Dendritic cell treated with granulocyte-macrophage colony-stimulating factor and Interleukin-4, amounts not matched to agents 40 ng/mL and 50 ng/mL, for 4 days (primary cell): ENCODE results near the gene PACSIN1.

ENCODE experiments used
- H3K27ac Mint-ChIP-seq: one replicate; pipeline ENCODE4 v1.8.0; 2022; ENCODE audit warnings: mild to moderate bottlenecking, mixed read lengths
- H3K27me3 Mint-ChIP-seq: one replicate; pipeline ENCODE4 v1.8.0; 2022; ENCODE audit warnings: mild to moderate bottlenecking, mixed read lengths
- H3K36me3 Mint-ChIP-seq: one replicate; pipeline ENCODE4 v1.8.0; 2022; ENCODE audit warnings: low read depth, mixed read lengths
- H3K4me1 Mint-ChIP-seq: one replicate; pipeline ENCODE4 v1.8.0; 2022; ENCODE audit warnings: low read depth, mixed read lengths
- H3K4me3 Mint-ChIP-seq: one replicate; pipeline ENCODE4 v1.8.0; 2022; ENCODE audit warnings: mild to moderate bottlenecking, moderate library complexity, mixed read lengths
- H3K9me3 Mint-ChIP-seq: one replicate; pipeline ENCODE4 v1.8.0; 2022; ENCODE audit warnings: mixed read lengths
- intact Hi-C: fragments of 100-400 bp; cut with micrococcal nuclease; formaldehyde crosslinking; loops from one replicate; pipeline ENCODE4 v1.15.0; 2022

The PACSIN1 gene

DNA sequence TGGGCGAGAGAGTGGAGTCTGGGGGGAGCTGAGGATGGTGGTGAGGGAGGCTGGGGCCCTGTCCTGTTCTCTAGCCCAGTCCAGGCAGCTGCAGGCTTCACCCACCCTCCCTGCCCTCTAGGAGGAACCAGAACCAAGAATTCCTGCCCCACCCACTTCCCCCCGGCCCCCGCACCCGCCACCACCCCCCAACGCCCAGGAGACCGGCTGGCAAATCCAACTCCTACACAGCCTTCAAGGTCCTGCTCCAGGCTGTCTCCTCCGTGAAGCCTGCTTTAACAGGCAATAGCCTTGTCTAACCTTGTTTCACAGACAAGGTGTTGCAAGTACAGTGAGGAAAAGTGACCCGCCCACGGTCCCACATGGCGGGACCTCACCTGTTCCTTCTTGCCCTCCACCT, 87.9 kb downstream of the PACSIN1 start:
- Mint-ChIP-seq H3K9me3 (no peaks in the 10 kb centered on the region), H3K4me3 (peak overlapping the region; percentile 51), H3K36me3 (no peaks in the 10 kb centered on the region), H3K27ac (no peak overlapping the region), H3K27me3 (peaks cover 27% of the 10 kb centered on the region), H3K4me1 (peaks cover 53% of the 10 kb centered on the region)
- intact Hi-C loops = no loop called here

DNA sequence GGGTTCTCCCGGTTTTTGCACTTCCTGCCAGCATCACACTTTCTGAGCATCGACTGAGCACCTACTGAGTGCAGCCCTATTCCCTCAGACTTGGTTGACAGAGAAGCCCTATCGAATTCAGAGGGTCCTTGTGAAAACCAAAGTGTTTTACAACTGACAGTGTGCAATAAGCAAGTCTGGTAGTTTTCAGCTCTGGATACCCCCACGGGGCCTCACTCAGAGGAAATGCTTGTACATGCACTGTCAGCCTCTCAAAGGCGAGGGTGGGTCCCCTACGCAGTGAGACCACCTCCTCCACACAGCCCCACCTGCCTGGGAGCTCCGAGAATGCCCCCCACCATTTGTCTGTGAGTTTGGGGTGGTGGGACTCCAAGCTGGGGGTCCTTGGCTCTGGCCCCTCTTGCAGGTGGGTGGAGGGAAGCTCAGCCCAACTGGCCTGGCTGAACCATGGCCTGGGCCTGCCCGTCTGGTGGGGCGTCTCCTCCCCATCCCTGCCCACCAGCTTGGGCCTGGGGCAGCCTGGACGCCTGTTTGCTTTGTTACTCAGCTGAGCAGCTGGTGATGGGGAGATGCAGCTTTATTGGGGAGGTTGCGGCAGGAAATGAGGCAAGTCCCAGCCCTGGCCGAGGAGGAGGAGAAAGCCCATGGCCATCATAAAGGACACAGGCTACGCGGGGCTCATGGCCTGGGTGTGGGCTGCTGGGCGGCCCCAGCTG, 88.6 kb downstream of the PACSIN1 start:
- intact Hi-C loops = no loop called here
- H3K4me1 Mint-ChIP-seq = peaks cover 53% of the 10 kb centered on the region
- H3K4me3 Mint-ChIP-seq = no peak overlapping the region
- H3K27me3 Mint-ChIP-seq = peaks cover 27% of the 10 kb centered on the region
- H3K36me3 Mint-ChIP-seq = no peaks in the 10 kb centered on the region
- H3K27ac Mint-ChIP-seq = no peak overlapping the region
- H3K9me3 Mint-ChIP-seq = no peaks in the 10 kb centered on the region

DNA sequence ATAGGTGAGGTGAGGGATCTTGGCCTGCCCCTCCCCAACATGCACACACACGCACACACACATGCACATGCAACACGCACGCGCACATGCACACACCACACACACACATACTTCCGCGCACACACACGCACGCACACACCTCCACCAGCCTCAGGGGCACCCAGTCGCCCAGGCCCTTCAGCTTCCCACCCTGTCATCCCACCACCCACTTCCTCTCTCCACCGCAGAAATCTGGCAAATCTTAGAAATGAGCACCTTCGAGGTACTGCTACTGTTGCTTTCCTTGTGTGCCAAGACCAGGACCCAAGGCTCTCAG, 89.1 kb downstream of the PACSIN1 start:
- Mint-ChIP-seq H3K27me3 (peaks cover 28% of the 10 kb centered on the region), H3K36me3 (no peaks in the 10 kb centered on the region), H3K27ac (no peak overlapping the region), H3K9me3 (no peaks in the 10 kb centered on the region), H3K4me1 (peaks cover 52% of the 10 kb centered on the region), H3K4me3 (no peak overlapping the region)
- intact Hi-C loops = no loop called here

GRCh38 chr6:34555328-34555727, 89.5 kb downstream of the PACSIN1 start:
- Mint-ChIP-seq H3K4me3 (no peak overlapping the region), H3K27me3 (peaks cover 26% of the 10 kb centered on the region), H3K4me1 (peaks cover 49% of the 10 kb centered on the region), H3K27ac (no peak overlapping the region), H3K9me3 (no peaks in the 10 kb centered on the region), H3K36me3 (no peaks in the 10 kb centered on the region)
- intact Hi-C loops = no loop called here

DNA sequence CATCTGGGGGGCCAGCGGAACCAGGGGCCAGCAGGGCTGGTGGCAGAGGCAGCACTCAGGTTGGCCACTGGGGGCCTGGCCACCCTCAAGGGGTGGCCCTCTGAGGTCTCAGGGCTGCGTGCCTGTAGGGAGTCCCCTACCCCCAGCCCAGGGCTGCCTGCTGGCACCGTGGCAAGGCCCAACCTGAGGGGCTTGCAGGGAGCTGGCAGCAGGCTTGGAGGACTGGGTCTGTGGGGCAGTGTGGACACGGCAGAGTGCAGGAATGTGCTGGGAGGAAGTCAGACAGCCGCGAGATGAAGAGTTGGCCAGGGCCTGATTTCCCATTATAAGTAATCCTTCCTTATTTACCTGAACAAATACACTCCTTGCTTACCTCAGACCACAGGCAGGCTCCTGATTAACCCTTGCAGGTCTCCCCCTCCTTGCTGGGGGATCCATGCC, 90.2 kb downstream of the PACSIN1 start, which contains the start of gene SPDEF:
Gene SPDEF (minus strand): TSS at position 299 of the 441 bp plus-strand sequence. CDS start 11,874 bp downstream, outside the sequence.
- H3K4me3 Mint-ChIP-seq = no peak within 1 kb of the TSS
- H3K27me3 Mint-ChIP-seq = peaks cover 26% of the 10 kb centered on the region
- intact Hi-C loops = no loop called here
- no peaks in the 10 kb centered on the region for H3K9me3 Mint-ChIP-seq
- H3K36me3 Mint-ChIP-seq = no peaks in the 10 kb centered on the region
- H3K27ac Mint-ChIP-seq = no peak within 1 kb of the TSS
- H3K4me1 Mint-ChIP-seq = peaks cover 44% of the 10 kb centered on the region

DNA sequence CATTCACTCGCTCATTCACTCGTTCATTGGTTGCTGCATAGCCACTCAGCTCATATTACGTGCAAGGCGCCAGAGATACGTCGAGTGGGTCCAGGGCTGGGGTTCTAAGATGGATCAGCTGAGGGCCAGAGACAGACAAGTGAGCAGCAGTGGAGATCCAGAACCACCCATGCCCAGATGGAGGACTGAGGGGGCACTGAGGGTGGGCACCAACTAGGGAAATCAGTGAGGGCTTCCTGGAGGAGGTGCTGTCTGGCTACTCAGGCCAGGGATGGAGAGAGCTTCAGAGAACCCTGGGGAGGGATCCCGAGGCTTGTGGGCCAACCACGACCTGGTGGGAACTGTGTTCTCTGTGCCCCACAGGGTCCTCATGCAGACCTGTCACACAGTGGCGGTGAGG, 90.6 kb downstream of the PACSIN1 start:
- H3K27me3 Mint-ChIP-seq = peaks cover 26% of the 10 kb centered on the region
- H3K27ac Mint-ChIP-seq = no peak overlapping the region
- H3K4me1 Mint-ChIP-seq = peaks cover 44% of the 10 kb centered on the region
- intact Hi-C loops = no loop called here
- no peaks in the 10 kb centered on the region for H3K9me3 Mint-ChIP-seq
- H3K4me3 Mint-ChIP-seq = no peak overlapping the region
- H3K36me3 Mint-ChIP-seq = no peaks in the 10 kb centered on the region

- Mint-ChIP-seq H3K36me3 (no peaks in the 10 kb centered on the region), H3K4me1 (peaks cover 41% of the 10 kb centered on the region), H3K27ac (no peak overlapping the region), H3K9me3 (no peaks in the 10 kb centered on the region), H3K4me3 (no peak overlapping the region), H3K27me3 (peaks cover 22% of the 10 kb centered on the region)
- intact Hi-C loops = no loop called here
These were observed 91.4 kb downstream of the PACSIN1 start for GRCh38 chr6:34557228-34557627.

DNA sequence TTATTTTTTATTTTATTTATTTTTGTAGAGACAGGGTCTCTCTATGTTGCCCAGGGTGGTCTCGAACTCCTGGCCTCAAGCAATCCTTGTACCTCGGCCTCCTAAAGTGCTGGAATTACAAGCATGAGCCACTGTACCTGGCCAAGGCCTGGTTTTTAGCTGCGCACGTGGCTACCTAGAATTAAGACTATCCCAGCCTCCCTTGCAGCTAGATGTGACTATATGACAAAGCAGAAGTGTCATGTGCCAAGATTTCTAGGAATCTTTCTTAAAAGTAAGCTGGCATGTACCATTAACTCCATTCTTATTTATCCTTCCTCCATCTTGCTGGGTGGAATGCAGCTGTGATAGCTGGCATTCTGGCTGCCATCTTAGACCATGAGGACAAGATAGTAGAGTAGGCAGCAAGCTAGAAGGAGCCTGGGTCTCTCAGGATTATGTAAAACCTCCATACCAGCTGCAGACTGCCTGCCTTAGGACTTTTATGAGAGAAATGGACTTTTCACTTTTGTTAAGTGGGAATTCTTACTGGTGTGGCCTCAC, 92.4 kb downstream of the PACSIN1 start:
- Mint-ChIP-seq H3K4me1 (peaks cover 31% of the 10 kb centered on the region), H3K27me3 (peaks cover 19% of the 10 kb centered on the region), H3K4me3 (no peak overlapping the region), H3K9me3 (no peaks in the 10 kb centered on the region), H3K27ac (no peak overlapping the region), H3K36me3 (no peaks in the 10 kb centered on the region)
- intact Hi-C loops = no loop called here

GRCh38 chr6:34559651-34560365, 93.9 kb downstream of the PACSIN1 start:
- Mint-ChIP-seq H3K4me3 (no peak overlapping the region), H3K27me3 (peaks cover 23% of the 10 kb centered on the region), H3K27ac (no peak overlapping the region), H3K4me1 (peaks cover 15% of the 10 kb centered on the region), H3K36me3 (no peaks in the 10 kb centered on the region), H3K9me3 (no peaks in the 10 kb centered on the region)
- intact Hi-C loops = no loop called here

DNA sequence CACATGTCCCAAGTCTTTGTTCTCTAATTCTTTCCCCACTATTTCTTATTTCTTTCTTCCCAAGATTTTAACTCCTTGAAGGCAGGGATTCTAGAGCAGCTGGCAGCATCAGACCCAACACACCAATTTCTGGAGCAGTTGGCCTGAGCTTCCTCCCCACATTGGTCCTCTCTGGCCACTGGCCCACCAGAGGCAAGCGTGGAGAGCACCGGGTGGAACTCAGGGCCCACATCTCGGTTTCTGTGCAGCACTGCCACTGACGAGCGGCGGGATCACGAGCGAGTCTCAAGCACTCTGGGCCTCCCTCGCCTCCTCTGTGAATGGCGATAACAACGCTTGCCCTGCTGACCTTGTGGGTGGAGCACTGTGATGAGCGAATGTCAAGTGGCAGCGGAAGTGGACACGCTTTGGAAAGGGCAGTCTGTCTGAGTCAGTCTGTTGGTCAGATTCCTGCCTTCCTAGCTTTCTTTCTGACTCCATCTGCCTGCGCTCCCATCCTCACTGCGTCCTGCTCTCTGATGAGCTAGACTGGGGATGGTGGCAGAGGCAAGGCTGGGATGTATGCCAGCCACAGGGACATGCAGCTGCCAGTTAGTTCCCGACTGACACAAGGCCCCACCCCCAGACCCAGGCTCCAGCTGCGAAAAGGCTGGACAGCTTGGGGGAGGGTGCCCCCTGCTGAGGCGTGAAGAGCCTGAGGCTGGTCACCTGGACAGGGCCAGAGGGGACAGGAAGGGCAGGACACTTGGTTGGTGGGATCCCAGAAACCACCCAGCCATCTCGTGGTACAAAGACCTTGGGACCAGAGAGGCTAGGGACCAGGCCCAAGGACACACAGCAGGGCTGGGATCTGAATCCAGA, 94.7 kb downstream of the PACSIN1 start:
- Mint-ChIP-seq H3K27ac (no peak overlapping the region), H3K9me3 (no peaks in the 10 kb centered on the region), H3K27me3 (peaks cover 18% of the 10 kb centered on the region), H3K4me1 (peaks cover 9% of the 10 kb centered on the region), H3K4me3 (no peak overlapping the region), H3K36me3 (no peaks in the 10 kb centered on the region)
- intact Hi-C loops = no loop called here

DNA sequence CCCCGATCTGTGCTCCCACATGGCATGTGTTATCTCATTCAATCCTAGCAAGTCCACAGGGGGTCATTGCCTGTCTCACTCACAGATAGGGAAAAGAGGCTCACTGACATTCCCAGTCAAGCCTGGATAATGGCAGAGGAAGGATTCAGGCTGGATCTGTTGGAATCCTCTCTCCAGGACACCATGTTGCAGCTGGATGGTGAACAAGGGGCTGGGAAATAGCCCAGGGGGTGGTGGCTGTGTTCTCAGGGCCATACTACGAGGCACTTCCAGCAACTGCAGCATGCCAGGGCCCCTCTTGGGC, 95.3 kb downstream of the PACSIN1 start:
- H3K9me3 Mint-ChIP-seq = no peaks in the 10 kb centered on the region
- no peak overlapping the region for H3K4me3 Mint-ChIP-seq
- H3K27me3 Mint-ChIP-seq = peaks cover 20% of the 10 kb centered on the region
- H3K4me1 Mint-ChIP-seq = peaks cover 3% of the 10 kb centered on the region
- no peak overlapping the region for H3K27ac Mint-ChIP-seq
- no peaks in the 10 kb centered on the region for H3K36me3 Mint-ChIP-seq
- intact Hi-C loops = no loop called here

DNA sequence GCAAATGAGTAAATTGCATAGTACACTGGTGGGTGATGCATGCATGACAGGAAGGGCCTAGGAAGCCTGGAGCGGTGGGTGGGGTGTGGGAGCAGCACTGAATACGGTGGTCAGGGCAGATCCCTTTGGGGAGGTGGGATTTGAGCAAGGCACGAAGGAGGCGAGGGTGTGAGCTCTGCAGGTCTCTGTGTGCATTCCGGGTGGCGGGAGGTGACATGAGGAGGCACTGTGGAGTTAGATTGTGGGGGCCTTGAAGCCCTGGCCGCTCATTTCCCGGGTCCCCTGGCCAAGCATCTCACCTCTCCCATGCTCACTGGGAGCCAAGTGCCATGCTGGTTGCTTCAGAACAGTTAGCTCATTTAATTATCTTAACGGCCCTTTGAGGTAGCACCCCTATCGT, 96.5 kb downstream of the PACSIN1 start:
- Mint-ChIP-seq H3K27ac (no peak overlapping the region), H3K4me1 (no peaks in the 10 kb centered on the region), H3K9me3 (no peaks in the 10 kb centered on the region), H3K27me3 (peaks cover 20% of the 10 kb centered on the region), H3K36me3 (no peaks in the 10 kb centered on the region), H3K4me3 (no peak overlapping the region)
- intact Hi-C loops = no loop called here

DNA sequence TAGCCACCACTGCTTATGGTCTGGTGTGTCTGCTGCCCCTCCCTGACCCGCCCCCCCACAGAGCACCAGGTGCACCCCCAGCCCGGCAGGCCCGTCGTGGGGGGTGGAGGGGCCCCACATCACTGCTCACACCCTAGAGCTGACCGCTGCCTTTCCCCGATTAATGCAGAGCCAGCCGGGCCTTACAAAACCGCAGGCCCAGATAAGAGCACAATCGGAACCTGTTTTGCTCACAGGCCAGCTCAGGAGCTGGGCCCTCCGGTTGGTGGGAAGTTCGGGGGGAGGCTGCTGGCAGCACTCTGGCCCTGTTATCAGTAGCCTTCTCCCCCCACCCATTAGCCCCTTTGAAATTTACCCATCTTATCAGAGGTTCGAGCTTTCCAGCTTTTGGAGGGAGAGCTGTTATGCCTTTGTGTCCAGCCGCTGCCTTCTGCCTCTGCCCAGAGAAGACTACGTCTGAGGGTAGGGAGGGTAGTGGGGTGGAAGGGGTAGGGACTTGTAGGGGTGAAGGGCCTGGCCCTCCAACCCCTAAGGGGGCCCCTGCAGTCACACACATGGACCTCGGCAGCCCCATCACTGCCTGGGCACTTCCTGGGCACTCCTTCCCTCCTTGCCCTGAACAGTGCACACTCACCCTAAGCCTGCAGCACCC, 97.1 kb downstream of the PACSIN1 start:
- H3K27me3 Mint-ChIP-seq = peaks cover 20% of the 10 kb centered on the region
- no peaks in the 10 kb centered on the region for H3K9me3 Mint-ChIP-seq
- no peaks in the 10 kb centered on the region for H3K36me3 Mint-ChIP-seq
- no peaks in the 10 kb centered on the region for H3K4me1 Mint-ChIP-seq
- no peak overlapping the region for H3K4me3 Mint-ChIP-seq
- intact Hi-C loops = no loop called here
- no peak overlapping the region for H3K27ac Mint-ChIP-seq

DNA sequence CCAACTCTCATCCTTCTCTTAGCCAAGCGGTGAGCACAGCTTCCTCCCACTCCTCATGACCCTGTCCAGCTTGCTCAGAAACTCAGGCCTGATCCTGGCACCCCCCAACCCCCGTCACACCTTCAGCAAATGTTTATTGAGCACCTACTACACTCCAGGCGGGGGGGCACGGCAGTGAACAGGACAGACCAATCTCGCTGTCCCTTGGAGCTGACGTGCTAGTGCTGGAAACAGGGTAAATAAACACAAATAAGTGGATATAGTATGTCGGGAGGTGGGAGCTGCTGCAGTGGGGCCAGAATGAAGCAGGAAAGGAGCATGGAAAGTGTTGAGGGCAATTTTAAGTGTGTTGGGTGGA, 97.6 kb downstream of the PACSIN1 start:
- peaks cover 23% of the 10 kb centered on the region for H3K27me3 Mint-ChIP-seq
- H3K9me3 Mint-ChIP-seq = no peaks in the 10 kb centered on the region
- intact Hi-C loops = no loop called here
- no peaks in the 10 kb centered on the region for H3K36me3 Mint-ChIP-seq
- H3K4me1 Mint-ChIP-seq = no peaks in the 10 kb centered on the region
- H3K4me3 Mint-ChIP-seq = no peak overlapping the region
- no peak overlapping the region for H3K27ac Mint-ChIP-seq
